ENCODE results near the gene CDKN2C.

DNA sequence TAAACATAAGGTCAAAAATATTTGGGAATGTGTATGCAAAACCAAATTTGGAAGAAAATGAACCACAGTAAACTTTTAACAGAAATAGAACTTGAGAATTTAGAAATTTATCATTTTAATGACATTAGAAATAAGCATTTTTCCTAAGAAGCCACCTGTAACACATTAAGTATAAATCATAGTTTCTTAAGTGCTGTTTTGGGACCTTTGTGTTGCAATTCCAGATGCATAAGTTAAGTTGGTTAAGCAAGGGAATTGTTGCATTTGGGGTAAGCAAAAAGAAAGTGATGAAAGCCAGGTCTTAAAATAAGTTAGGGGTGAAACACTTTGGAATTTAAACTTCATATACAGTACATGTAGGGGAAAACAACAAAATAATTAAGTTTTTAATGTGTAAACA is 49.8 kb downstream of the CDKN2C start:
- TF ChIP-seq SPI1 (IDR thresholded peaks at IDR 0.05; ENCODE audit: low read depth, low read length): no peak
- TF ChIP-seq POLR2AphosphoS5 (IDR thresholded peaks at IDR 0.05; ENCODE audit: low read depth, low read length): no peak
- TF ChIP-seq TAF1 (IDR thresholded peaks at IDR 0.05; ENCODE audit: low read depth, low read length): no peak
- TF ChIP-seq POLR2A (IDR thresholded peaks at IDR 0.05; ENCODE audit: low read depth, low read length): no peak
- no peak for TF ChIP-seq PAX5 (IDR thresholded peaks at IDR 0.05; ENCODE audit: insufficient read depth, low read length, severe bottlenecking)

All from GM12891 (cell line).